HG03460 (cell line): ENCODE data around the gene NINJ2.

Experiments used
- ATAC-seq: cut with Tn5 transposase; IDR thresholded peaks from one replicate; pipeline ENCODE4 v1.9.1; 2021; ENCODE audit not compliant: unreplicated experiment

Gene NINJ2

GRCh38 chr12:617304-617915 is 45.8 kb downstream of the NINJ2 start:
- ATAC-seq, result no peak

- ATAC-seq, result no peak
Observed at GRCh38 chr12:615620-616019, 47.6 kb downstream of the NINJ2 start.

- ATAC-seq, result no peak
Observed at GRCh38 chr12:614411-614970, 48.8 kb downstream of the NINJ2 start.

GRCh38 chr12:613996-614395 is 49.2 kb downstream of the NINJ2 start:
- no peak for ATAC-seq

- ATAC-seq, result no peak
Observed at GRCh38 chr12:612886-613285, 50.4 kb downstream of the NINJ2 start.

GRCh38 chr12:612293-612692 is 51.0 kb downstream of the NINJ2 start:
- no peak for ATAC-seq

GRCh38 chr12:611721-612120 is 51.5 kb downstream of the NINJ2 start:
- no peak for ATAC-seq

- ATAC-seq, result no peak
Observed at GRCh38 chr12:608921-609320, 54.3 kb downstream of the NINJ2 start.

GRCh38 chr12:608413-608812 is 54.8 kb downstream of the NINJ2 start:
- ATAC-seq, result no peak

GRCh38 chr12:607541-608001 is 55.7 kb downstream of the NINJ2 start:
- ATAC-seq, result no peak

- ATAC-seq, result no peak
Observed at GRCh38 chr12:604956-605355, 58.3 kb downstream of the NINJ2 start.

GRCh38 chr12:602700-603068 is 60.6 kb downstream of the NINJ2 start:
- ATAC-seq, result no peak

GRCh38 chr12:601976-602699 is 61.1 kb downstream of the NINJ2 start:
- no peak for ATAC-seq

GRCh38 chr12:599756-600155 is 63.5 kb downstream of the NINJ2 start:
- no peak for ATAC-seq

- no peak for ATAC-seq
Observed at GRCh38 chr12:597926-598568, 65.2 kb downstream of the NINJ2 start.

GRCh38 chr12:593396-594270 is 69.6 kb downstream of the NINJ2 start:
- no peak for ATAC-seq

- no peak for ATAC-seq
Observed at GRCh38 chr12:592024-592505, 71.2 kb downstream of the NINJ2 start.

GRCh38 chr12:591167-592023 is 71.8 kb downstream of the NINJ2 start:
- ATAC-seq, result no peak

- ATAC-seq, result no peak
Observed at GRCh38 chr12:590206-590750, 73.0 kb downstream of the NINJ2 start.

- ATAC-seq, result no peak
Observed at GRCh38 chr12:588646-589045, 74.6 kb downstream of the NINJ2 start.
